SJSA1 (cell line): Measurements from ENCODE around the gene DDA1. TPM values are rescaled to one million over a fixed set of nuclear protein-coding genes. Genes with fewer than 3 reads are reported as not detected.
A peak's percentile ranks its signal among the peaks of the same experiment; 100 is the strongest.

Experiments used
- DNase-seq, 2 experiments: peaks; one replicate each; pipeline ENCODE4 v3.0.0-alpha.2; 2015 to 2020; ENCODE audit warnings: low spot score in 2 of 2, low read depth in 1 of 2
- H3K27ac ChIP-seq: fragments of 250-450 bp; sonication (Bioruptor Pico); 2 replicates; pipeline ENCODE4 v1.5.1; 2020; ENCODE audit warnings: mild to moderate bottlenecking, moderate library complexity
- H3K27me3 ChIP-seq: fragments of 250-450 bp; sonication (Bioruptor Pico); replicated peaks from 2 replicates; pipeline ENCODE4 v1.5.1; 2020; ENCODE audit warnings: mild to moderate bottlenecking, moderate library complexity
- H3K36me3 ChIP-seq: fragments of 250-450 bp; sonication (Bioruptor Pico); 2 replicates; pipeline ENCODE4 v1.5.1; 2020; ENCODE audit warnings: mild to moderate bottlenecking
- H3K4me1 ChIP-seq: fragments of 250-450 bp; sonication (Bioruptor Pico); replicated peaks from 2 replicates; pipeline ENCODE4 v1.6.1; 2021; ENCODE audit warnings: mild to moderate bottlenecking
- H3K4me3 ChIP-seq: fragments of 250-450 bp; sonication (Bioruptor Pico); 2 replicates; pipeline ENCODE4 v1.5.1; 2020; ENCODE audit warnings: mild to moderate bottlenecking
- H3K9me3 ChIP-seq: fragments of 250-450 bp; sonication (Bioruptor Pico); replicated peaks from 2 replicates; pipeline ENCODE4 v1.5.1; 2020; ENCODE audit warnings: mild to moderate bottlenecking
- total RNA-seq: library from RNA; depleted of rRNA; stranded (reverse); fragments of >200 nt; shearing (Covaris generic); gene quantifications from 2 replicates; pipeline ENCODE4 v1.2.3, GENCODE V29; 2014

Gene DDA1
- total RNA-seq, 1 experiment from 2014 or later: 107 TPM

DNA sequence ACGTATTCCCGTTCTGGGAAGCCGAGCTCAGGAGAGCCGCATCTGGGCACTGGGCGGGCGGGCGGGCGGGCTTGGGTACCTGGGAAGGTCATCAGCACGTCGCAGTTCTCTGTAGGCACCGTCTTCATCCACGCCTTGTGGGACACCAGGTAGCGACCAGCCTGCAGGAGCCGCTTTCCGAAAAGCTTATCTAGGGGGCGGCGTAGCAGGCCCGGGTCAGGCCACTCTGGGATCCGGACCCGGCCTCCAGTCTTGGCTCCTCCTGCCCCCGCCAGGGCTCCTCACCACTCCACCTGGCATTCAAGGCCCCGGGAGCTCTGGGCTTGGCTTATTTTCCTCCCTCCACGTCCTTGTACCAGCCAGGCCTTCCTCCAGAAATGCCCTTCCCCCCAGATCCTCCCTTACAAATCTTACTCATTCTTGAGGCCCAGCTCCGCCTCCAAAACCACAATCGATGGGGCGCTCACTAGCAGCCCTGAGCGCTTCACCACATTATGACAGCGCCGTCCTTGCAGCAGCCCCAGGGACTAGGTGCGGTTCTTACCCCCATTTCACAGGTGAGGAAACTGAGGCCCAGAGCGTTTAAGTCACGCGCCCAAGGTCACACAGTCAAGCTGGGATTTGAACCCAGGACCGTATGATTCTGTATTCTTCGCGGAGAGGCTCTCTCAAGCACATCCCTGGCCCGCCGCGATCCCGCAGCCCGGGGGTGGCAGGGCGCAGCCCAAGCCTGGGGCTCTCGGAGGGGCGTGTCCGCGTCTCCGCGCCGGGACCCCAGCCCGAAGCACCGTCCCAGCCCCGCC lies 24.4 kb downstream of the DDA1 start:
- peak; percentile 57 to 69 for DNase-seq
- H3K36me3 ChIP-seq: peaks cover 13% of the 10 kb centered on the region
- H3K27me3 ChIP-seq: no peaks in the 10 kb centered on the region
- H3K9me3 ChIP-seq: no peaks in the 10 kb centered on the region
- H3K27ac ChIP-seq: no peak overlapping the region
- peak overlapping the region; percentile 56 for H3K4me3 ChIP-seq
- peaks cover 27% of the 10 kb centered on the region for H3K4me1 ChIP-seq

DNA sequence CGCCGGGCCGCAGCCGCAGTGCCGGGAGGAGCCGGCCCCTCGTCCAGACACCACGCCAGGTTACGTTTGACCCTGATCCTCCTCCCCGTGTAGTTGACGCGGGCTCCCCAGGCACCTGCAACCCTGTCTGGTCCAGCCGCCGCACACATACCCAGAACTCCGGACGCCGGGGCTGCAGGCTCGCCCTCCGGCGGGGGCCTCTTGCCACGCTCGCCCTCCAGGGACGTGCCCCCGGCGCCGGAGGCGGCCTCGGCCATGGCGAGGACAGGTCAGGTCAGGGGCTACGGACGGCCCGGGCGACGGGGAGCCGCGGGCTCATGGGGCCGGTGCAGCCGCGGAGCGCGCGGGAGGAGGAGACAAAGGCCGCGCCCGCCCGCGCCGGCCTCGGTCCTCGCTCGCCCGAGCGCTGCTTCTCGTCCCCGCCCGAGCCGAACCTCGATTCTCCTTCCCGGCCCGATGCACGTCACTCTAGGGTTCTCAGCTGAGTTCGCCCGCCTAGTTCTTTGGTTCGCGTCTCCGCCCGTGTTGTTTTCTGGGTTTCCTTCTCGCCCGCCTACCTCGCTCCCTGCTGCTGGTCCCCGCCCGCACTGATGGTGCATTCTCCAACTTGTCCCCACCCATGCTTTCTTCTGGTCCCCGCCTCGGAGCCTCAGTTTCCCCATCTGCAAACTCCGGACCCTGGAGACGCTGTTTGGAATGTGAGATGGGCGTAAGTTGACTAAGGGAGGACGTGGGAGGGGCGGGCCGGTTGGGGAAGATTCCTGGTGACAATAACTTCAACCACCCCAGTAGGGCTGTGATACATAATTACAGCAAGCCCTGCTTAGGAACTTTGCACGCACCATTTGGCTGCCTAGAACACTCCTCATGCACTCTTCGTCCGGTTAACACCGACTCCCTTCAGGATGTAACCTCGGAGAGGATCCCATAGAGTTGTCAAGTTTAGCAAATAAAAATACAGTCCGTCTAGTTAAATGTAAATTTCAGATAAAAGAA lies 25.3 kb downstream of the DDA1 start, which contains the start of gene ANO8:
ANO8 (minus strand) TSS at position 442 of the 996 bp plus-strand sequence; CDS start at position 257, 185 bp downstream.
- H3K9me3 ChIP-seq: no peaks in the 10 kb centered on the region
- H3K27me3 ChIP-seq: no peaks in the 10 kb centered on the region
- H3K4me1 ChIP-seq: peaks cover 27% of the 10 kb centered on the region
- peak; percentile 91 to 98 for DNase-seq
- H3K27ac ChIP-seq: no peak within 1 kb of the TSS
- peaks cover 13% of the 10 kb centered on the region for H3K36me3 ChIP-seq
- H3K4me3 ChIP-seq: peak within 1 kb of the TSS; percentile 56

DNA sequence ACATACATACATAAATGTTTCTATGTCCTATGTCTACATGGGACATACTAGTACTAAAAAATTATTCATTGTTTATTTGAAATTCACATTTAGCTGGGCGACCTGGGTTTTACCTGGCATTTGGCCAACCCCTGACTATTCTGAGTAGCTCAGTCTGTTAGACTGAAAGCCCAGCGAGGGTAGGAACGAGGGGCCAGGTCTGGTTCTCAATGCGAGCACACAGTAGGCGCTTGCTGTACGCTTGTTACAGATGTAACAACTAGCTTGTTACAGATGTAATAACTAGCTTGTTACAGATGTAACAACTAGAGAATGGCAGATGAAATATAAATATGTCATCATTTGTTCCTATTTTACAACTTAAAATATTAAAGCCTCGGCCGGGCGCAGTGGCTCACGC lies 26.2 kb downstream of the DDA1 start:
- H3K36me3 ChIP-seq: peaks cover 13% of the 10 kb centered on the region
- no peak overlapping the region for H3K27ac ChIP-seq
- H3K4me3 ChIP-seq: no peak overlapping the region
- no peaks in the 10 kb centered on the region for H3K27me3 ChIP-seq
- no peaks in the 10 kb centered on the region for H3K9me3 ChIP-seq
- H3K4me1 ChIP-seq: peaks cover 27% of the 10 kb centered on the region
- no peak for DNase-seq

DNA sequence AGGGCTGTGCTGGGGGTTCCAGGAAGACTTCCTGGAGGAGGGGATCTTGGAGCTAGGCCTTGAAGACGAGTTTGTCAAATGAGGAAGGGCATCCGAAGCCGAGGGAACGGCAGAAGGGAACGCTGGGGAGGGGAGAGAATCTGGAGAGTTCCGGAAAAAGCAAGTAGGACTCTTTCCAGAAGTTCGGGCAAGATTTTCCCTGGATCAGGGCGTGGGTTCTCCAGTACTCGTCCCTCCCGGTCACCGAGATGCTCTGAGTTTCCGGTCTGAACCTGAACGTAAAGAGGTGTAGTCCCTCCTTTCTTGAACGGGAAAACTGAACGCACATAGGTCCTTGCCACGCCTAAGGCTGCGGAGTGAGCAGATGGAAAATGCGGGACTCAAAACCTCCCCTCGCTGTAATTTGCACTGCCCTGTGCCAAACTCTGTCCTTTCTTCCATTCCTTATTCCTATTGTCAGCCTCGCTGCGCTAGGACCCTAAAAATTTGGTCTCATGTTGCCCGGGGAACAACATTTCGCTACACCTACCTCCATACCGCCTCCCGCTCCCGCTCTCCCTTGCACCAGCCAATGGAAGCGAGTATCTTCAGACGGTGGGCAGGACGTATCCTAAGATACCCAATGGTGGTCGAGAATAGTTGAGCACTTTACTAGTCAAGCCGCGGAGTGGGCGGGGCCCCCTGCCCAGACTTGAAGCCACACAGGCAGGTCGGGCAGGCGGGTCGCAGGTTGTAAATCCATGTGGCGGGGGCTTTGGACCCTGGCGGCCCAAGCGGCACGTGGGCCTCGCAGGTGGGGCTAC lies 27.7 kb downstream of the DDA1 start, which contains the start of gene GTPBP3:
GTPBP3 (plus strand) TSS at position 682 of the 803 bp plus-strand sequence; CDS start at position 741, 59 bp downstream.
- peak within 1 kb of the TSS; percentile 54 for H3K27ac ChIP-seq
- H3K4me3 ChIP-seq: peak within 1 kb of the TSS; percentile 54
- H3K9me3 ChIP-seq: no peaks in the 10 kb centered on the region

DNA sequence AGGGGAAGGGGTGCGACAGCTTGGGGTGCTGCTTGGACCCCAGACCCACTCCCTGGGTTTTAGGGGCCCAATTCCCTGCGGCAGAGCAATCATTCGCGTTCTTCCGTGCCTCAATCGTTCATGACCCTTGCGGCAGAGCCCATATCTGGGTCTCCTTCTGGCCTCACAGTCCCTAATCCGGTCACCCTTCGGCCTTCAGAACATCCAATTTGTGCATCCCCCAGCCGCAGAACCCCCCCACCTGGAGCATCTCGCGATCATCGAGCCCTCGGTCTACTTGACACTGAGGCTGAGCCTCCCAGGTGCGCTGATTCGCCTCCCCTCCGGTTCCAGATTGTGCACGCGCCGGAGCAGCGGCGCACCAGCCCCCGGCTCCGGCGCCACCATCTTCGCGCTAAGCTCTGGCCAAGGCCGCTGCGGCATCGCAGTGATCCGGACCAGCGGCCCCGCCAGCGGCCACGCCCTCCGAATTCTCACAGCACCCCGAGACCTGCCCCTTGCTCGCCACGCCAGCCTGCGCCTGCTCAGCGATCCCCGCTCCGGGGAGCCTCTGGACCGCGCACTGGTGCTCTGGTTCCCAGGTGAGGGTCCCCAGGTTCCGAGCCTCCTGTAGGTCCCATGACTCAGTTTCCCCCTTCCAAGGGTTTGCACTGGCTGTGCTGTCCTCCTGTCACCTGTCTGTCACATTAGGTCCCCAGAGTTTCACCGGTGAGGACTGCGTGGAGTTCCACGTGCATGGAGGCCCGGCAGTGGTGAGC lies 28.5 kb downstream of the DDA1 start:
- no peak overlapping the region for H3K27ac ChIP-seq
- DNase-seq: peak in 1 of 2 experiments; percentile 45
- no peaks in the 10 kb centered on the region for H3K9me3 ChIP-seq

More for the DNA sequence above, 27.7 kb downstream of the DDA1 start, which contains the start of gene GTPBP3:
- peaks cover 27% of the 10 kb centered on the region for H3K4me1 ChIP-seq
- no peaks in the 10 kb centered on the region for H3K27me3 ChIP-seq
- H3K36me3 ChIP-seq: peaks cover 13% of the 10 kb centered on the region
- DNase-seq: peak; percentile 95 to 97

DNA sequence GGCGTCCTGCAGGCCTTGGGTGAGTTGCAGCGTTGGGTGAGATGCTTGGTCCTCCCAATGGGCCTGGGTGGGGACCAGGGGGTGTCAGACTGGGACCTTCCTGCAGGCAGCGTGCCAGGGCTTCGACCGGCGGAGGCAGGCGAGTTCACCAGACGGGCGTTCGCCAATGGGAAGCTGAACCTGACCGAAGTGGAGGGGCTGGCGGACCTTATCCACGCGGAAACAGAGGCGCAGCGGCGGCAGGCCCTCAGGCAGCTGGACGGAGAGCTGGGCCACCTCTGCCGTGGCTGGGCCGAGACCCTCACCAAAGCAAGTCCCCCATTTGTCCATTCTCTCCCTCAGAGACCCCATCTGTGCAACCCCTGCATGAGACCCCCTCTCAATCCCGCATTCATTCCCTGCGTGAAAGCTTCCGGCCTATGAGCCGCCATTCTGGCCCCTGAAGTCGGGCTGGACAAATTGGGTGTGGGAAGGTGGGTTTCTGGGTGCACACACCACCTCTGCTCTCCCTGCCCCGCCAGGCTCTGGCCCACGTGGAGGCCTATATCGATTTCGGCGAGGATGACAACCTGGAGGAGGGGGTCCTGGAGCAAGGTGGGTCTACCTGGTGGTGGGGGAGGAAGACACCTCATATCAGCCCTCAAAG lies 29.2 kb downstream of the DDA1 start:
- H3K27ac ChIP-seq: no peak overlapping the region
- H3K27me3 ChIP-seq: no peaks in the 10 kb centered on the region
- peaks cover 27% of the 10 kb centered on the region for H3K4me1 ChIP-seq
- H3K4me3 ChIP-seq: peak overlapping the region; percentile 54
- no peaks in the 10 kb centered on the region for H3K9me3 ChIP-seq
- H3K36me3 ChIP-seq: peaks cover 9% of the 10 kb centered on the region
- no peak for DNase-seq

More for the DNA sequence above, 28.5 kb downstream of the DDA1 start:
- H3K4me1 ChIP-seq: peaks cover 27% of the 10 kb centered on the region
- H3K4me3 ChIP-seq: peak overlapping the region; percentile 54
- no peaks in the 10 kb centered on the region for H3K27me3 ChIP-seq
- peaks cover 11% of the 10 kb centered on the region for H3K36me3 ChIP-seq

DNA sequence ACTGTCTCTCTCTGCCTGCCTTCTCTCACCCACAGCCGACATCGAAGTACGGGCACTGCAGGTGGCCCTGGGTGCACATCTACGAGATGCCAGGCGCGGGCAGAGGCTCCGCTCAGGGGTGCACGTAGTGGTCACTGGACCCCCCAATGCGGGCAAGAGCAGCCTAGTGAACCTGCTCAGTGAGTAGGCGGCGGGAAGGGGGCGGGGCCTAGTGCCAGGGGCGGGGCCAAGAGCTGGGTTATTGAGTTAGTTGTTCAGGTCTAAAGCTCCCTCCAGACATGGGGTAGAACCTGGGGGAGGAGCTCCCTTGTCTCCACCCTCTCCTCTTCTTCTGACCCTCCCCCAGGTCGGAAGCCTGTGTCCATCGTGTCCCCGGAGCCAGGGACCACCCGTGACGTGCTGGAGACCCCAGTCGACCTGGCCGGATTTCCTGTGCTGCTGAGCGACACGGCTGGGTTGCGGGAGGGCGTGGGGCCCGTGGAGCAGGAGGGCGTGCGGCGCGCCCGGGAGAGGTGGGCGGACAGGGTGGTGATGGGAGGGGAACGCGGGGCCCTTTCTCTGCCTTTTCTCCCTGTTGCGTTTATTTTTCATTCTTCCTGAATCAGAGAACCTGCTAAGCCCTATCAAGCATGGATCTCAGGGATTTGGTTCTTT lies 29.9 kb downstream of the DDA1 start:
- H3K27me3 ChIP-seq: no peaks in the 10 kb centered on the region
- peaks cover 9% of the 10 kb centered on the region for H3K36me3 ChIP-seq
- no peak overlapping the region for H3K4me3 ChIP-seq
- peak in 1 of 2 experiments; percentile 51 for DNase-seq
- H3K4me1 ChIP-seq: peaks cover 21% of the 10 kb centered on the region
- no peaks in the 10 kb centered on the region for H3K9me3 ChIP-seq
- H3K27ac ChIP-seq: no peak overlapping the region

DNA sequence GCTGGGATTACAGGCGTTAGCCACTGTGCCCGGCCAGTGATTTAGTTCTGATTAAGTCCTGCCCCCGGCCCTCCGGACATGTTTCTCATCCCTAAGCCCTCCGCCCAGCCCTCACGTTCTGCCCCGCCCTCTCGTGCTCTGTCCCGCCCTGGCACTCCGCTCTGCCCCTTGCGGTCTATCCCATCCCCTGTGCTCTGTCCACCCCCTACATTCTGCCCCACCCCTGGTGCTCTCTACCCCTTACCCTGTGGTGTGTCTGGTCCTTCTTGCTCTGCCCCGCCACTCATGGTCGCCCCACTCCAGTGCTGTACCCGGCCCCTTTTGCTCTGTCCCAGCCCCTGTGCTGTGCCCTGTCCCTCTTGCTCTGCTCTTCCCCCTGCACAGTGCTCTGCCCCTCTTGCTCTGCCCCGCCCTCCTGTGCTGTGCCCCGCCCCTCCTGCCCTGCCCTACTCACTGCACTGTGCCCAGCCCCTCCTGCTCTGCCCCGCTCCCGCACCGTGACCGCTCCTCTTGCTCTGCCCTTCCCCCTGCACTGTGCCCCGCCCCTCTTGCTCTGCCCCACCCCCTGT lies 31.0 kb downstream of the DDA1 start:
- H3K36me3 ChIP-seq: peaks cover 9% of the 10 kb centered on the region
- peaks cover 14% of the 10 kb centered on the region for H3K4me1 ChIP-seq
- no peaks in the 10 kb centered on the region for H3K27me3 ChIP-seq
- no peaks in the 10 kb centered on the region for H3K9me3 ChIP-seq
- H3K4me3 ChIP-seq: no peak overlapping the region
- peak in 1 of 2 experiments; percentile 58 for DNase-seq
- no peak overlapping the region for H3K27ac ChIP-seq

DNA sequence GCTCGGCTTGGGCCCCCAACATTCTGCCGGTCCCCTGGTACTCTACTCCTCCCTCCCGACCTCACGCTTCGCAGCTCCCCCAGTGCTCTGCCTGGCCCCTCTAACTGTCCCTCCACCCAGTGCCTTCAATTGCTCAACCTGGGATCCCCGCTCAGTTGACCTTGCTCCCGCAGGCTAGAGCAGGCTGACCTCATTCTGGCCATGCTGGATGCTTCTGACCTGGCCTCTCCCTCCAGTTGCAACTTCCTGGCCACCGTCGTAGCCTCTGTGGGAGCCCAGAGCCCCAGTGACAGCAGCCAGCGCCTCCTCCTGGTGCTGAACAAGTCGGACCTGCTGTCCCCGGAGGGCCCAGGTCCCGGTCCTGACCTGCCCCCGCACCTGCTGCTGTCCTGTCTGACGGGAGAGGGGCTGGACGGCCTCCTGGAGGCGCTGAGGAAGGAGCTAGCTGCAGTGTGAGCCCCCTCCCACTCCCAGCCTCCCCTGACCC lies 31.6 kb downstream of the DDA1 start:
- Histone ChIP-seq H3K4me1 (peaks cover 14% of the 10 kb centered on the region), H3K27ac (no peak overlapping the region), H3K36me3 (peaks cover 9% of the 10 kb centered on the region), H3K27me3 (no peaks in the 10 kb centered on the region), H3K4me3 (no peak overlapping the region), H3K9me3 (no peaks in the 10 kb centered on the region)
- DNase-seq: no peak

DNA sequence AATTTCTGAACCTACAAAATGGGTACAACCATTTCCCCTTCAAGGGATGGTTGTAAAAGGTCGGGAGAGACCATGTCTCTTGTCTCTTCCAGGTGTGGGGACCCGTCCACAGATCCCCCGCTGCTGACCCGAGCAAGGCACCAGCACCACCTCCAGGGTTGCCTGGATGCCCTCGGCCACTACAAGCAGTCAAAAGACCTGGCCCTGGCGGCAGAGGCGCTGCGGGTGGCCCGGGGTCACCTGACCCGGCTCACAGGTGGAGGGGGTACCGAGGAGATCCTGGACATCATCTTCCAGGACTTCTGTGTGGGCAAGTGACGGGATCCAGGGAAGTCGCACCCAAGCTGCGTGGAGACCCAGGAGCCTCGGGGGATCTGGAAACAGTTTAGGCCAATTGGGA lies 32.0 kb downstream of the DDA1 start:
- Histone ChIP-seq H3K27ac (no peak overlapping the region), H3K36me3 (peaks cover 9% of the 10 kb centered on the region), H3K27me3 (no peaks in the 10 kb centered on the region), H3K4me1 (peaks cover 19% of the 10 kb centered on the region), H3K4me3 (no peak overlapping the region), H3K9me3 (no peaks in the 10 kb centered on the region)
- no peak for DNase-seq

DNA sequence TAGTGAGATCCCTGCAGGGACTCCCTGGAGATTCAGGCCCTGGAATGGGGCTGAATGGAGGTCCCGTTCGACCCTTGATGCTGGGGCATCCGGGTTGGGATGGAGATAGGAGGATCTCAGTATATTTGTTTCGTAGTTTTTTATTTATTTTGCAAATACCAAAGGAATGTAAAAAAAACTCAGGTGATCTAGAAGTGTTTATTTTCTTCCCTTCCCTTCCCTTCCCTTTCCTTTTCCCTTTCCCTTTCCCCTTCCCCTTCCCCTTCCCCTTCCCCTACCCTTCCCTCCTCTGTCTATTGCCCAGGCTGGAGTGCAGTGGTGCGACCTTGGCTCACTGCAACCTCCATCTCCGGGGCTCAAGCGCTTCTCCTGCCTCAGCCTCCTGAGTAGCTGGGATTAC lies 32.5 kb downstream of the DDA1 start:
- Histone ChIP-seq H3K27ac (no peak overlapping the region), H3K4me1 (peaks cover 19% of the 10 kb centered on the region), H3K4me3 (no peak overlapping the region), H3K9me3 (no peaks in the 10 kb centered on the region), H3K27me3 (no peaks in the 10 kb centered on the region), H3K36me3 (peaks cover 9% of the 10 kb centered on the region)
- DNase-seq: no peak
